ENCODE measurements around the gene POLR2E. TPM values are rescaled to one million over a fixed set of nuclear protein-coding genes. Genes with fewer than 3 reads are reported as not detected.

Gene POLR2E
- polyA plus RNA-seq, 1 donor from 2014 or later: 172 TPM

DNA sequence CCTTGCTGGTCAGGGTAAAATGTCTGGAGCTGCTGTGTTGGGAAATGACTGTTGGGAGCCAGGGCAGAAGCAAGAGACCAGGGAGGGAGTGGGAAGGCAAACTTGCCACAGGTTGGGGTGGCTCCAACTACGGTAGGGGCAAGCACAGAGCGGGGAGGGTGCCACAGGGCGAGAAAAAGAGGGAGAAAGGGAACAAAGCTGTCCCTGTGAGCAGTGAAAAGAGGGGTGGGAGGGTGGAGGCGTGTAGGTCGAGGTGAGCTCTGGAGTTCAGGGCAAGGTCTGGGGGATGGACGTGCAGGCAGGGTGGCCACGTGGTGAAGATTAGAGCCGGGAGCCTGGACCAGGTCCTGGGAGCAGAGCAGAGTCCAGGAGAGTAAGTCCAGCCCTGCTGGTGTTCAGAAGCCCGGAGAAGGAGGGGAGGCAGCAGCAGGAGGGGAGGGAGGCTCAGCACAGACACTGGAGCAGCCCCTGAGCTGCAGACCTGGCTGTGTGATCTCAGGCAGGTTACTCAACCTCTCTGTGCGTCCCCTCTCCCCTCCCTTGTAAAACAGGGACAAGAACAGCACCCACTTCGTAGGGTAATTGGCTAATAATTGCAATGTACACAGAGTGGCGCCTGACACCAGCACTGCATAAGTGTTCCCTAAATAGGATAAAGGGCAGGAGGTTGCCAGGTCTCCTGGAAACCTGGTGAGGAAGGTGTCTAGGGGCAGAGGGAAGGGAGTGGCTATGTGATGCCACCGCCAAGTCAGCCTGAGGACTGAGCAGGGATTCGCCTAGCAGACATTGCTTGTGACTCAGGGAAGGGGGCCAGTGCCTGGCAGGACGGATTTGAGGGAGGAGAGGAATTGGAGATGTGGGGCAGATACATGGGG, 3.2 kb upstream of the POLR2E start:
- no peaks in the 10 kb centered on the region for H3K27me3 ChIP-seq (ENCODE audit: insufficient read depth, low read depth, low read length)
- H3F3A ChIP-seq (ENCODE audit: insufficient read depth, low read length, poor library complexity, severe bottlenecking): no peaks in the 10 kb centered on the region
- H3K9me3 ChIP-seq (ENCODE audit: low read length): no peaks in the 10 kb centered on the region
- H3K4me2 ChIP-seq (ENCODE audit: low read length): no peak overlapping the region
- H2AFZ ChIP-seq (ENCODE audit: low read depth, low read length): no peak overlapping the region
- no peak overlapping the region for H3K27ac ChIP-seq (ENCODE audit: low read length)
- no peaks in the 10 kb centered on the region for H3K9me2 ChIP-seq (ENCODE audit: insufficient read depth, low read length)
- no peaks in the 10 kb centered on the region for H3K36me3 ChIP-seq (ENCODE audit: insufficient read depth, low read length)
- no peak overlapping the region for H3K9ac ChIP-seq (ENCODE audit: low read length)
- no peak overlapping the region for H3K4me3 ChIP-seq (ENCODE audit: low read length)
- peaks cover 14% of the 10 kb centered on the region for H3K79me2 ChIP-seq (replicated peaks; ENCODE audit: insufficient read depth, low read length)
- TF ChIP-seq EP300 (conservative IDR thresholded peaks at IDR 0.05; ENCODE audit: poor library complexity, severe bottlenecking): no peak
- TF ChIP-seq POLR2AphosphoS5 (IDR thresholded peaks at IDR 0.05): no peak
- TF ChIP-seq, protein P1, sequence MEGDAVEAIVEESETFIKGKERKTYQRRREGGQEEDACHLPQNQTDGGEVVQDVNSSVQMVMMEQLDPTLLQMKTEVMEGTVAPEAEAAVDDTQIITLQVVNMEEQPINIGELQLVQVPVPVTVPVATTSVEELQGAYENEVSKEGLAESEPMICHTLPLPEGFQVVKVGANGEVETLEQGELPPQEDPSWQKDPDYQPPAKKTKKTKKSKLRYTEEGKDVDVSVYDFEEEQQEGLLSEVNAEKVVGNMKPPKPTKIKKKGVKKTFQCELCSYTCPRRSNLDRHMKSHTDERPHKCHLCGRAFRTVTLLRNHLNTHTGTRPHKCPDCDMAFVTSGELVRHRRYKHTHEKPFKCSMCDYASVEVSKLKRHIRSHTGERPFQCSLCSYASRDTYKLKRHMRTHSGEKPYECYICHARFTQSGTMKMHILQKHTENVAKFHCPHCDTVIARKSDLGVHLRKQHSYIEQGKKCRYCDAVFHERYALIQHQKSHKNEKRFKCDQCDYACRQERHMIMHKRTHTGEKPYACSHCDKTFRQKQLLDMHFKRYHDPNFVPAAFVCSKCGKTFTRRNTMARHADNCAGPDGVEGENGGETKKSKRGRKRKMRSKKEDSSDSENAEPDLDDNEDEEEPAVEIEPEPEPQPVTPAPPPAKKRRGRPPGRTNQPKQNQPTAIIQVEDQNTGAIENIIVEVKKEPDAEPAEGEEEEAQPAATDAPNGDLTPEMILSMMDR (IDR thresholded peaks at IDR 0.05; ENCODE audit: poor library complexity, severe bottlenecking): no peak
- TF ChIP-seq, protein P2, sequence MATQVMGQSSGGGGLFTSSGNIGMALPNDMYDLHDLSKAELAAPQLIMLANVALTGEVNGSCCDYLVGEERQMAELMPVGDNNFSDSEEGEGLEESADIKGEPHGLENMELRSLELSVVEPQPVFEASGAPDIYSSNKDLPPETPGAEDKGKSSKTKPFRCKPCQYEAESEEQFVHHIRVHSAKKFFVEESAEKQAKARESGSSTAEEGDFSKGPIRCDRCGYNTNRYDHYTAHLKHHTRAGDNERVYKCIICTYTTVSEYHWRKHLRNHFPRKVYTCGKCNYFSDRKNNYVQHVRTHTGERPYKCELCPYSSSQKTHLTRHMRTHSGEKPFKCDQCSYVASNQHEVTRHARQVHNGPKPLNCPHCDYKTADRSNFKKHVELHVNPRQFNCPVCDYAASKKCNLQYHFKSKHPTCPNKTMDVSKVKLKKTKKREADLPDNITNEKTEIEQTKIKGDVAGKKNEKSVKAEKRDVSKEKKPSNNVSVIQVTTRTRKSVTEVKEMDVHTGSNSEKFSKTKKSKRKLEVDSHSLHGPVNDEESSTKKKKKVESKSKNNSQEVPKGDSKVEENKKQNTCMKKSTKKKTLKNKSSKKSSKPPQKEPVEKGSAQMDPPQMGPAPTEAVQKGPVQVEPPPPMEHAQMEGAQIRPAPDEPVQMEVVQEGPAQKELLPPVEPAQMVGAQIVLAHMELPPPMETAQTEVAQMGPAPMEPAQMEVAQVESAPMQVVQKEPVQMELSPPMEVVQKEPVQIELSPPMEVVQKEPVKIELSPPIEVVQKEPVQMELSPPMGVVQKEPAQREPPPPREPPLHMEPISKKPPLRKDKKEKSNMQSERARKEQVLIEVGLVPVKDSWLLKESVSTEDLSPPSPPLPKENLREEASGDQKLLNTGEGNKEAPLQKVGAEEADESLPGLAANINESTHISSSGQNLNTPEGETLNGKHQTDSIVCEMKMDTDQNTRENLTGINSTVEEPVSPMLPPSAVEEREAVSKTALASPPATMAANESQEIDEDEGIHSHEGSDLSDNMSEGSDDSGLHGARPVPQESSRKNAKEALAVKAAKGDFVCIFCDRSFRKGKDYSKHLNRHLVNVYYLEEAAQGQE (IDR thresholded peaks at IDR 0.05; ENCODE audit: borderline replicate concordance): no peak
- TF ChIP-seq EZH2 (IDR thresholded peaks at IDR 0.05; ENCODE audit: borderline replicate concordance, insufficient read depth, low read length, poor library complexity, severe bottlenecking): no peak
- no peak for TF ChIP-seq RAD21 (conservative IDR thresholded peaks at IDR 0.05)
- peaks cover 3% of the 10 kb centered on the region for H4K20me1 ChIP-seq (ENCODE audit: insufficient read depth)

DNA sequence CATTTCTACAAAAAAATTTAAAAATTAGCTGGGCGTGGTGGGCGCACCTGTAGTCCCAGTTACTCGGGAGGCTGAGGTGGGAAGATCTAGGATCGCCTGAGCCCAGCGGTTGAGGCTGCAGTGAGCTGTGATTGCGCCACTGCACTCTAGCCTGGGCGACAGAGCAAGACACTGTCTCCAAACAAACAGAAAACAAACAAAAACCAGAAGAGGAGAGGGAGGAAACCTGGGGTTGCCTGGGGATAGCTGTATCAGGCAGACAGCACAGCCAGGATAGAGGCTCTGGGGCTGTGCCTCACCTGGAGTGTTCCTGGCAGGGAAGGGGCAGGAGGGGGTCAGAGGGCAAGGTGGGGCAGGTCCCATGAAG, 2.6 kb upstream of the POLR2E start:
- H3K9me3 ChIP-seq (ENCODE audit: low read length): no peaks in the 10 kb centered on the region

More for the DNA sequence above, 2.6 kb upstream of the POLR2E start:
- Histone ChIP-seq H3K9ac (ENCODE audit: low read length) (no peak overlapping the region), H3K4me3 (ENCODE audit: low read length) (no peak overlapping the region), H3K27me3 (ENCODE audit: insufficient read depth, low read depth, low read length) (no peaks in the 10 kb centered on the region), H3K4me2 (ENCODE audit: low read length) (no peak overlapping the region), H3K79me2 (replicated peaks; ENCODE audit: insufficient read depth, low read length) (peaks cover 14% of the 10 kb centered on the region), H3F3A (ENCODE audit: insufficient read depth, low read length, poor library complexity, severe bottlenecking) (no peaks in the 10 kb centered on the region), H3K27ac (ENCODE audit: low read length) (no peak overlapping the region), H2AFZ (ENCODE audit: low read depth, low read length) (no peak overlapping the region), H3K9me2 (ENCODE audit: insufficient read depth, low read length) (no peaks in the 10 kb centered on the region), H3K36me3 (ENCODE audit: insufficient read depth, low read length) (no peaks in the 10 kb centered on the region), H4K20me1 (ENCODE audit: insufficient read depth) (peaks cover 3% of the 10 kb centered on the region)
- TF ChIP-seq EP300 (conservative IDR thresholded peaks at IDR 0.05; ENCODE audit: poor library complexity, severe bottlenecking) (no peak), TAF1 (IDR thresholded peaks at IDR 0.05; ENCODE audit: low read depth) (no peak), RAD21 (conservative IDR thresholded peaks at IDR 0.05) (no peak), EZH2 (IDR thresholded peaks at IDR 0.05; ENCODE audit: borderline replicate concordance, insufficient read depth, low read length, poor library complexity, severe bottlenecking) (no peak), POLR2AphosphoS5 (IDR thresholded peaks at IDR 0.05) (no peak), SMC3 (conservative IDR thresholded peaks at IDR 0.05; ENCODE audit: poor library complexity) (no peak), MXI1 (conservative IDR thresholded peaks at IDR 0.05; ENCODE audit: poor library complexity, severe bottlenecking) (no peak)
- TF ChIP-seq, protein P2 (IDR thresholded peaks at IDR 0.05; ENCODE audit: borderline replicate concordance): no peak
- TF ChIP-seq, protein P1 (IDR thresholded peaks at IDR 0.05; ENCODE audit: poor library complexity, severe bottlenecking): no peak
